Thyroid gland (tissue), 4 donors: ENCODE measurements around the gene LDAF1.

ENCODE experiments used
- POLR2A ChIP-seq, 2 donors: fragments of 450-650 bp; IDR thresholded peaks; one replicate each; pipeline ENCODE4 v1.6.1; 2017; ENCODE audit warnings: antibody characterized with exemption in 2 of 2, mild to moderate bottlenecking in 2 of 2, moderate library complexity in 1 of 2
- TF ChIP-seq, protein P1 (sequence below), 6 experiments: fragments of 200-600 bp in 3 of 6; fragments of 450-650 bp in 3 of 6; sonication (generic) in 3 of 6; IDR thresholded peaks; one replicate each; pipeline ENCODE4 v1.5.1; 2016 to 2019; ENCODE audit warnings: antibody characterized with exemption in 6 of 6, mild to moderate bottlenecking in 2 of 6, inconsistent platforms in 1 of 6, moderate library complexity in 1 of 6

DNA sequence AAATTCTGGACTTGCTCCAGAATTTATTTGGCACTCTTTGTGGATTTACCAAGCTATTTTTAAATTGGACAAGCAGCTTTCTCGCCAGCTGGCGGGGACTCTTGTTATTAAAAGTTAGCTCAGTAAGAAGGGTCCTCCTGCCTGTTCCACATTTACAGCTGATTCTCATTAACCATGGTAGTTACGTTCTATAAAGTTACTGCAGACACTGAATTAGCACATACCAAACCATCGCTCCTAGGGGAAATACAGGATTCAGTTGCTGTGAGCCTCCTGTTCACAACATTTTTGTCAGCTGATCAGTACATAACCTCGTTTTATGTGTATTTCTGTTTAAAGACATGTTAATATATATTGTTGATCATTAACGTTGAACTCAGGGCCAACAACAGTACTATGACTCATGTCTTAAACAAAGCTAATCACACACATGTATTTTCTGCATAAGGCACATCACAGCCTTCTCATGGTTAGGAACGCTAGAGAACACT lies 4.2 kb downstream of the LDAF1 start:
- TF ChIP-seq, protein P1, sequence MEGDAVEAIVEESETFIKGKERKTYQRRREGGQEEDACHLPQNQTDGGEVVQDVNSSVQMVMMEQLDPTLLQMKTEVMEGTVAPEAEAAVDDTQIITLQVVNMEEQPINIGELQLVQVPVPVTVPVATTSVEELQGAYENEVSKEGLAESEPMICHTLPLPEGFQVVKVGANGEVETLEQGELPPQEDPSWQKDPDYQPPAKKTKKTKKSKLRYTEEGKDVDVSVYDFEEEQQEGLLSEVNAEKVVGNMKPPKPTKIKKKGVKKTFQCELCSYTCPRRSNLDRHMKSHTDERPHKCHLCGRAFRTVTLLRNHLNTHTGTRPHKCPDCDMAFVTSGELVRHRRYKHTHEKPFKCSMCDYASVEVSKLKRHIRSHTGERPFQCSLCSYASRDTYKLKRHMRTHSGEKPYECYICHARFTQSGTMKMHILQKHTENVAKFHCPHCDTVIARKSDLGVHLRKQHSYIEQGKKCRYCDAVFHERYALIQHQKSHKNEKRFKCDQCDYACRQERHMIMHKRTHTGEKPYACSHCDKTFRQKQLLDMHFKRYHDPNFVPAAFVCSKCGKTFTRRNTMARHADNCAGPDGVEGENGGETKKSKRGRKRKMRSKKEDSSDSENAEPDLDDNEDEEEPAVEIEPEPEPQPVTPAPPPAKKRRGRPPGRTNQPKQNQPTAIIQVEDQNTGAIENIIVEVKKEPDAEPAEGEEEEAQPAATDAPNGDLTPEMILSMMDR (IDR thresholded peaks at IDR 0.05) = no peak
- TF ChIP-seq POLR2A (IDR thresholded peaks at IDR 0.05) = no peak
